ENCODE data around the gene KIAA0825. TPM values are rescaled to one million over a fixed set of nuclear protein-coding genes. Genes with fewer than 3 reads are reported as not detected.

KIAA0825 gene
- total and polyA plus RNA-seq, 3 experiments from 2014 or later, result 1.4 to 1.7 (median 1.5) TPM

DNA sequence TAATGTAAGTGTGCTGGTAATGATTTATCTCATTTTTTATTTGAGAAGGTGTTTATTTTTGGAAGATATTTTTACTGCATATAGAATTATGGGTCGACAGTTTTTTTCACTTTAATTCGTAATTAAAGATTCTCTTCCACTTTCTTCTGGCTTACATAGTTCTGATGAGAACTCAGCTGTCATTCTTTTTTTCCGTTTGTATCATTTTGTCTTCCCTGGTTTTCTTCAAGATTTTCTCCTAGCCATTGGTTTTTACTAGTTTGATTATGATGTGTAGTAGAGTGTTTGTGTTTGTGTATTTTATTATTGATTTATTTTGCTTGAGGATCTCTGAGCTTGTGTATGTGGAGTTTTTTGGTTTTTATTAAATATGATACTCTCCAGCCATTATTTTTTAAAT, 21.8 kb upstream of the KIAA0825 start:
- POLR2A ChIA-PET, result no interaction called here
- H3K36me3 Mint-ChIP-seq, result peaks cover 49 to 79% (median 76%) of the 10 kb centered on the region in 3 donors
- H3K27ac Mint-ChIP-seq, result no peak overlapping the region

GRCh38 chr5:94632024-94632423, 13.6 kb upstream of the KIAA0825 start:
- H3K4me1 Mint-ChIP-seq, result peaks cover 31 to 75% (median 65%) of the 10 kb centered on the region in 3 donors
- H3K27ac Mint-ChIP-seq, result peak overlapping the region in 1 of 8 donors; percentile 17
- Histone ChIP-seq H3K27me3 (ENCODE audit: insufficient read depth, low read length, poor library complexity, severe bottlenecking) (no peaks in the 10 kb centered on the region), H3K4me1 (ENCODE audit: insufficient read depth, low read length) (peaks cover 3% of the 10 kb centered on the region), H3K4me3 (ENCODE audit: low read length) (no peak overlapping the region), H3K27ac (ENCODE audit: low read depth, low read length) (no peak overlapping the region), H3K36me3 (ENCODE audit: insufficient read depth, low read length) (no peaks in the 10 kb centered on the region), H3K9me3 (ENCODE audit: low read length) (no peaks in the 10 kb centered on the region)
- ChIA-PET CTCF (no interaction called here), POLR2A (no interaction called here)
- peaks cover 5 to 17% (median 10%) of the 10 kb centered on the region in 5 donors for H3K9me3 Mint-ChIP-seq
- DNase-seq, result no peak
- H3K36me3 Mint-ChIP-seq, result peaks cover 31 to 71% (median 36%) of the 10 kb centered on the region in 3 donors
- no peak overlapping the region for H3K4me3 Mint-ChIP-seq
- H3K27me3 Mint-ChIP-seq, result no peaks in the 10 kb centered on the region

More for the DNA sequence above, 21.8 kb upstream of the KIAA0825 start:
- CTCF ChIA-PET, result no interaction called here
- H3K9me3 ChIP-seq (ENCODE audit: low read length), result no peaks in the 10 kb centered on the region
- Mint-ChIP-seq H3K27me3 (no peaks in the 10 kb centered on the region), H3K4me3 (no peak overlapping the region), H3K9me3 (peaks cover 16 to 33% (median 24%) of the 10 kb centered on the region in 5 donors), H3K4me1 (peaks cover 25 to 64% (median 52%) of the 10 kb centered on the region in 3 donors)
- no peak overlapping the region for H3K4me3 ChIP-seq (ENCODE audit: low read length)
- no peaks in the 10 kb centered on the region for H3K27me3 ChIP-seq (ENCODE audit: insufficient read depth, low read length, poor library complexity, severe bottlenecking)
- no peak for DNase-seq
- H3K4me1 ChIP-seq (ENCODE audit: insufficient read depth, low read length), result peaks cover under 1% of the 10 kb centered on the region
- H3K27ac ChIP-seq (ENCODE audit: low read depth, low read length), result no peak overlapping the region
- no peaks in the 10 kb centered on the region for H3K36me3 ChIP-seq (ENCODE audit: insufficient read depth, low read length)

DNA sequence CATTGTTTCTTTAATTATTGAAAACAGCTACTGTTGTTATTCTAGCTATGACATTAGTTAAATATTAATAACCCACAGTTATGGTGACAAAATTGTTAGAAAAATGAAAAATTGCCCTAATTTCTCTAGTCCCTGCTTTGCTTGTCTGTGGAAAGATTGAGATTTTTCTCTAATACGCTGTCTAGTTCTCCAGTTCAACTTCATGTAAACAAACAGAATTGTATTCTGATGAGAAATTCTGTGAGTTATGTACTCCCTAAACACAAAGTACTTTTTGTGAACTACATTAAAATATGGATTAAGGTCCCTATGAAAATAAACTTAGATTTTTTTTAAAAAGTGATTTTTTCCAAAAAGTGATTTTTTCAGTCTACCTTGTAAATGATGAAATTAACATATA, 8.8 kb upstream of the KIAA0825 start:
- Histone ChIP-seq H3K27ac (ENCODE audit: low read depth, low read length) (no peak overlapping the region), H3K4me1 (ENCODE audit: insufficient read depth, low read length) (peaks cover 5% of the 10 kb centered on the region), H3K27me3 (ENCODE audit: insufficient read depth, low read length, poor library complexity, severe bottlenecking) (no peaks in the 10 kb centered on the region), H3K9me3 (ENCODE audit: low read length) (no peaks in the 10 kb centered on the region), H3K36me3 (ENCODE audit: insufficient read depth, low read length) (no peaks in the 10 kb centered on the region), H3K4me3 (ENCODE audit: low read length) (no peak overlapping the region)
- Mint-ChIP-seq H3K27me3 (no peaks in the 10 kb centered on the region), H3K4me3 (no peak overlapping the region), H3K27ac (no peak overlapping the region), H3K9me3 (no peaks in the 10 kb centered on the region), H3K36me3 (peaks cover 9 to 30% (median 19%) of the 10 kb centered on the region in 3 donors), H3K4me1 (peaks cover 26 to 61% (median 57%) of the 10 kb centered on the region in 3 donors)
- ChIA-PET POLR2A (no interaction called here), CTCF (no interaction called here)
- no peak for DNase-seq

DNA sequence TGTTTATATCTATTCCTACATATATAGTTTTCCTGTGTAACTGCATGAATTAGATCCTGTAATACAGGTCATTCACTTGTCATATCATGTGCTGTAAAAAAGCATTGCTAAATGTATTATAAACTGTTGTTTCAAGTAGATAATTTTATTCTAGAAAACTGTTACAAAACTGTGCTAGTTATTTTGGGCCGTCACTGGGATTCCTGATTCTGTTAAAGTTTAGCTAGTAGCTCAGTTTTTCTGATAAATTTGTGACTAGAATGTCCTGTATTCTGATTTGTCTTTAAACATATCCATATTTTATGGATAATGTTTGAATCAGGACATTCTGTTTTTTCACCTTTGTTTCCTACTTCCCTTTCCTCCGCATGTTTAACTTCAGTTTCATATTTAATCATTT, 5.5 kb upstream of the KIAA0825 start:
- Mint-ChIP-seq H3K27me3 (no peaks in the 10 kb centered on the region), H3K4me1 (peaks cover 36 to 63% (median 62%) of the 10 kb centered on the region in 3 donors), H3K9me3 (no peaks in the 10 kb centered on the region), H3K4me3 (peak overlapping the region in 2 of 7 donors; percentile 28 to 60), H3K36me3 (peaks cover 0 to 7% (median 1%) of the 10 kb centered on the region in 3 donors), H3K27ac (peak overlapping the region in 1 of 8 donors; percentile 18)
- no peak for DNase-seq
- CTCF ChIA-PET, result no interaction called here
- Histone ChIP-seq H3K4me3 (ENCODE audit: low read length) (no peak overlapping the region), H3K4me1 (ENCODE audit: insufficient read depth, low read length) (peaks cover 21% of the 10 kb centered on the region), H3K9me3 (ENCODE audit: low read length) (no peaks in the 10 kb centered on the region), H3K36me3 (ENCODE audit: insufficient read depth, low read length) (no peaks in the 10 kb centered on the region), H3K27me3 (ENCODE audit: insufficient read depth, low read length, poor library complexity, severe bottlenecking) (no peaks in the 10 kb centered on the region), H3K27ac (ENCODE audit: low read depth, low read length) (no peak overlapping the region)
- POLR2A ChIA-PET, result no interaction called here

DNA sequence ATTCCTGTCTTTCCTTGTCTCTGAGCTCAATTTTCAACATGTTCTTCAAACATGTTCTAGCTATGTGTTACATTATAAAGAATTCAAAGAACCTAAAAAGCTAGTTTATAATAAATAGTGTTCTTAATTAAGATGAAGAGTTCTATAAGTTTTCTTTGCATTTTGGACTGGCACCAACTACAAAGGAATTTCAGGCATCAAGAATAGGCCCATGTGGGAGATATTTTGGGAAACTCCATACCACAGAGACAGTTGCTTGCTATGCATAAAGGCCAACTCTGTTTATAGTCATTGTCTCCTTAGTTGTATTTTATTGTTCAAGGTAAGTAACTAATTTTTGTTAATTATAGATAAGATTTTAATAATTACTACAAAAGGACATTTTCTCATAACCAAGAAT, 4.6 kb upstream of the KIAA0825 start:
- Mint-ChIP-seq H3K27me3 (no peaks in the 10 kb centered on the region), H3K4me1 (peaks cover 39 to 59% (median 57%) of the 10 kb centered on the region in 3 donors), H3K27ac (peak overlapping the region in 3 of 8 donors; percentile 10 to 67 (median 35)), H3K4me3 (peak overlapping the region in 5 of 7 donors; percentile 7 to 65 (median 27)), H3K36me3 (peaks cover 0 to 12% (median 0%) of the 10 kb centered on the region in 3 donors), H3K9me3 (no peaks in the 10 kb centered on the region)
- peaks cover 21% of the 10 kb centered on the region for H3K4me1 ChIP-seq (ENCODE audit: insufficient read depth, low read length)
- ChIA-PET CTCF (no interaction called here), POLR2A (no interaction called here)
- no peak overlapping the region for H3K4me3 ChIP-seq (ENCODE audit: low read length)
- no peaks in the 10 kb centered on the region for H3K36me3 ChIP-seq (ENCODE audit: insufficient read depth, low read length)
- no peak for DNase-seq
- H3K9me3 ChIP-seq (ENCODE audit: low read length), result no peaks in the 10 kb centered on the region
- no peak overlapping the region for H3K27ac ChIP-seq (ENCODE audit: low read depth, low read length)
- H3K27me3 ChIP-seq (ENCODE audit: insufficient read depth, low read length, poor library complexity, severe bottlenecking), result no peaks in the 10 kb centered on the region

GRCh38 chr5:94621763-94622162, 3.4 kb upstream of the KIAA0825 start:
- Mint-ChIP-seq H3K4me3 (peak overlapping the region in 6 of 7 donors; percentile 59 to 81 (median 65)), H3K4me1 (peaks cover 48 to 67% (median 65%) of the 10 kb centered on the region in 3 donors)
- CTCF ChIA-PET, result interaction anchor here (1.2 kb wide), 1 partner anchor 13 kb away, joined by 3 read pairs; no protein-coding TSS in a partner anchor

DNA sequence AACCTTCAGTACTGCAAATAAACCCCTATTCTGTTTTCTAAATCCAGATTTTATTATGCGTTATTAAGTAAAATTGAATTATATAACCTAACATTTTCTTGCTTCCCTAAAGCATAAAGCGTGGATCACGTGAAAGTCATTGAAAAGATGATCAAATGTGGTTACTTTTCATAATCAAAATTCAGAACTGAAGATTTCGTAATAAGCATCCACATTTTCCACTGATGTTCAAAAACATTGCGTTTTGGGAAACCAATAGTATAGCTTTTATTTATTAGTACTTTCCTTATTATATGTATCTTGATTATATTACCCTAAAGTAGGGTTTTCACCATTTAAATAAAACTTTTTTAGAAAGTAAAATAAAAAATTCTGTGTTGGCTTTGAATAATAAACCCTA, 1.9 kb upstream of the KIAA0825 start:
- POLR2A ChIA-PET, result no interaction called here
- H3K4me1 Mint-ChIP-seq, result peaks cover 48 to 71% (median 70%) of the 10 kb centered on the region in 3 donors

More at GRCh38 chr5:94621763-94622162, 3.4 kb upstream of the KIAA0825 start:
- Histone ChIP-seq H3K27ac (ENCODE audit: low read depth, low read length) (no peak overlapping the region), H3K36me3 (ENCODE audit: insufficient read depth, low read length) (no peaks in the 10 kb centered on the region), H3K27me3 (ENCODE audit: insufficient read depth, low read length, poor library complexity, severe bottlenecking) (no peaks in the 10 kb centered on the region), H3K9me3 (ENCODE audit: low read length) (no peaks in the 10 kb centered on the region), H3K4me3 (ENCODE audit: low read length) (no peak overlapping the region), H3K4me1 (ENCODE audit: insufficient read depth, low read length) (peaks cover 31% of the 10 kb centered on the region)
- Mint-ChIP-seq H3K27me3 (no peaks in the 10 kb centered on the region), H3K9me3 (no peaks in the 10 kb centered on the region), H3K27ac (peak overlapping the region in 5 of 8 donors; percentile 14 to 66 (median 39)), H3K36me3 (peaks cover 0 to 14% (median 0%) of the 10 kb centered on the region in 3 donors)
- DNase-seq, result no peak
- POLR2A ChIA-PET, result no interaction called here

DNA sequence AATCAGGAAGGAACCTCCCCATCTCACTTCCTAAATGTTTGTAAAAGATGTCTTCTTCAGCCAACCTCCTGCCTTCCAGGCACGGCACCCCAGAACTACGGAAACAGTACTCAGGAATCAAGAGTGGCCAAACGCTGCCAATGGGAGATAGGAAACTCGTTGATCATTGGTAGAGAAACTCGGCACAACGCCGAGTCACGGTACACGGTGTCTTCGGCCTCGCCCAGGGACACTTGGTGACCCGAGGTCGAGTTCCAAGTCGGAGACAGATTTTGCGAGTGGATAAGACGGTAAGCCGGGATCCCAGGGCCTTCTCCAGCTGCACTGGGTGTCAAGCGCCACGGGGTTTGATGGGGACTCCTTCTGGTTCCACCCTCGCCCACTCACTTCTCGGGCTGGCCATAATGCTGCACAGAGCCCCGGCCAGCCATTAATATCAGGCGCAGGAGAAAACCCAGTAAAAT, 343 bp downstream of the KIAA0825 start:
- Histone ChIP-seq H3K27ac (ENCODE audit: low read depth, low read length) (peak overlapping the region; percentile 72), H3K27me3 (ENCODE audit: insufficient read depth, low read length, poor library complexity, severe bottlenecking) (no peaks in the 10 kb centered on the region), H3K4me3 (ENCODE audit: low read length) (peak overlapping the region; percentile 89), H3K36me3 (ENCODE audit: insufficient read depth, low read length) (no peaks in the 10 kb centered on the region), H3K4me1 (ENCODE audit: insufficient read depth, low read length) (peaks cover 31% of the 10 kb centered on the region), H3K9me3 (ENCODE audit: low read length) (no peaks in the 10 kb centered on the region)
- H3K27ac Mint-ChIP-seq, result peak overlapping the region; percentile 89 to 97 (median 92)
- ChIA-PET POLR2A (interaction anchor here (1.4 kb wide), 1 partner anchor 41 kb away, joined by 3 read pairs; no protein-coding TSS in a partner anchor), CTCF (interaction anchor here (1.6 to 2.6 kb wide), 3 partner anchors 12 to 232 kb away, joined by 3 to 11 read pairs (median 5); no protein-coding TSS in a partner anchor)
- peaks cover 0 to 14% (median 3%) of the 10 kb centered on the region in 3 donors for H3K36me3 Mint-ChIP-seq
- peak in 2 of 5 donors; percentile 17 to 22 for DNase-seq
- H3K9me3 Mint-ChIP-seq, result no peaks in the 10 kb centered on the region
- peak overlapping the region; percentile 88 to 98 (median 95) for H3K4me3 Mint-ChIP-seq
- peaks cover 47 to 76% (median 64%) of the 10 kb centered on the region in 3 donors for H3K4me1 Mint-ChIP-seq
- H3K27me3 Mint-ChIP-seq, result no peaks in the 10 kb centered on the region

More for the DNA sequence above, 1.9 kb upstream of the KIAA0825 start:
- Histone ChIP-seq H3K4me3 (ENCODE audit: low read length) (no peak overlapping the region), H3K4me1 (ENCODE audit: insufficient read depth, low read length) (peaks cover 31% of the 10 kb centered on the region), H3K9me3 (ENCODE audit: low read length) (no peaks in the 10 kb centered on the region), H3K27me3 (ENCODE audit: insufficient read depth, low read length, poor library complexity, severe bottlenecking) (no peaks in the 10 kb centered on the region), H3K27ac (ENCODE audit: low read depth, low read length) (peak overlapping the region; percentile 8), H3K36me3 (ENCODE audit: insufficient read depth, low read length) (no peaks in the 10 kb centered on the region)
- H3K9me3 Mint-ChIP-seq, result no peaks in the 10 kb centered on the region
- CTCF ChIA-PET, result no interaction called here
- H3K27ac Mint-ChIP-seq, result peak overlapping the region in 4 of 8 donors; percentile 52 to 97 (median 79)
- peak overlapping the region; percentile 13 to 98 (median 92) for H3K4me3 Mint-ChIP-seq
- peaks cover 0 to 14% (median 1%) of the 10 kb centered on the region in 3 donors for H3K36me3 Mint-ChIP-seq
- no peak for DNase-seq
- H3K27me3 Mint-ChIP-seq, result no peaks in the 10 kb centered on the region

All from CD8-positive, alpha-beta memory T cell (primary cell).